Left ventricle myocardium inferior (tissue), 1 donor: ENCODE measurements around the gene XRN2. TPM values are rescaled to one million over a fixed set of nuclear protein-coding genes. Genes with fewer than 3 reads are reported as not detected.

Experiments used
- DNase-seq: peaks from one replicate; pipeline ENCODE4 v3.0.0-alpha.2; 2020
- H3K27ac ChIP-seq: fragments of 200-600 bp; replicated peaks from 2 replicates; pipeline ENCODE4 v1.8.0; 2021
- H3K27me3 ChIP-seq: fragments of 200-600 bp; 2 replicates; pipeline ENCODE4 v1.8.0; 2021; ENCODE audit warnings: low read depth
- H3K36me3 ChIP-seq: fragments of 200-600 bp; 2 replicates; pipeline ENCODE4 v1.8.0; 2021
- H3K4me1 ChIP-seq: fragments of 200-600 bp; 2 replicates; pipeline ENCODE4 v1.8.0; 2021
- H3K4me3 ChIP-seq: fragments of 200-600 bp; 2 replicates; pipeline ENCODE4 v1.8.0; 2021; ENCODE audit warnings: mild to moderate bottlenecking, moderate library complexity
- H3K9me3 ChIP-seq: fragments of 200-600 bp; replicated peaks from 2 replicates; pipeline ENCODE4 v1.8.0; 2021
- CTCF ChIP-seq: fragments of 200-600 bp; IDR thresholded peaks from 2 replicates; pipeline ENCODE4 v1.8.0; 2021; ENCODE audit warnings: antibody characterized with exemption, mild to moderate bottlenecking, borderline replicate concordance
- intact Hi-C: fragments of 100-400 bp; cut with micrococcal nuclease; formaldehyde crosslinking; loops from one replicate; pipeline ENCODE4 v1.11.0; 2022
- total RNA-seq: library from RNA; stranded (reverse); fragmentation: NEBNext Ultra II Directional; extraction: Animal tissue kit (Norgen Biotek cat#: 25700); gene quantifications from one replicate; pipeline ENCODE4 v1.2.1, GENCODE V29; 2021
- donor health status: DM: no; HTN: yes; CAD: no; lungs with severe emphysema.

XRN2 gene
- total RNA-seq, 1 donor from 2014 or later, result 33.7 TPM

GRCh38 chr20:21324126-21324525 is 21.0 kb downstream of the XRN2 start:
- Histone ChIP-seq H3K27me3 (no peaks in the 10 kb centered on the region), H3K27ac (peak overlapping the region; percentile 10), H3K4me1 (peaks cover 62% of the 10 kb centered on the region), H3K9me3 (peaks cover 27% of the 10 kb centered on the region), H3K4me3 (no peak overlapping the region), H3K36me3 (peaks cover 8% of the 10 kb centered on the region)
- DNase-seq, result no peak
- intact Hi-C loops, result no loop called here
- no peak for TF ChIP-seq CTCF

- no peak for TF ChIP-seq CTCF
- H3K27ac ChIP-seq, result peak overlapping the region; percentile 7
- peaks cover 17% of the 10 kb centered on the region for H3K9me3 ChIP-seq
- no peak for DNase-seq
- no peak overlapping the region for H3K4me3 ChIP-seq
- H3K27me3 ChIP-seq, result no peaks in the 10 kb centered on the region
- H3K36me3 ChIP-seq, result peaks cover 9% of the 10 kb centered on the region
- H3K4me1 ChIP-seq, result peaks cover 62% of the 10 kb centered on the region
- intact Hi-C loops, result no loop called here
These were observed 22.2 kb downstream of the XRN2 start for GRCh38 chr20:21325296-21325695.

- DNase-seq, result no peak
- H3K27ac ChIP-seq, result peak overlapping the region; percentile 20
- no peaks in the 10 kb centered on the region for H3K27me3 ChIP-seq
- no peak overlapping the region for H3K4me3 ChIP-seq
- TF ChIP-seq CTCF, result no peak
- peaks cover 62% of the 10 kb centered on the region for H3K4me1 ChIP-seq
- H3K9me3 ChIP-seq, result peaks cover 10% of the 10 kb centered on the region
- intact Hi-C loops, result no loop called here
- peaks cover 16% of the 10 kb centered on the region for H3K36me3 ChIP-seq
These were observed 23.6 kb downstream of the XRN2 start for GRCh38 chr20:21326700-21327099.

GRCh38 chr20:21336455-21337151 is 33.5 kb downstream of the XRN2 start:
- H3K36me3 ChIP-seq, result peaks cover 95% of the 10 kb centered on the region
- no peaks in the 10 kb centered on the region for H3K4me1 ChIP-seq
- no peaks in the 10 kb centered on the region for H3K27me3 ChIP-seq
- TF ChIP-seq CTCF, result no peak
- no peaks in the 10 kb centered on the region for H3K9me3 ChIP-seq
- H3K27ac ChIP-seq, result no peak overlapping the region
- DNase-seq, result no peak
- intact Hi-C loops, result no loop called here
- H3K4me3 ChIP-seq, result no peak overlapping the region

- peaks cover 84% of the 10 kb centered on the region for H3K36me3 ChIP-seq
- no peak overlapping the region for H3K4me3 ChIP-seq
- H3K4me1 ChIP-seq, result no peaks in the 10 kb centered on the region
- H3K27ac ChIP-seq, result no peak overlapping the region
- no peak for TF ChIP-seq CTCF
- no peaks in the 10 kb centered on the region for H3K27me3 ChIP-seq
- DNase-seq, result no peak
- intact Hi-C loops, result no loop called here
- no peaks in the 10 kb centered on the region for H3K9me3 ChIP-seq
These were observed 35.2 kb downstream of the XRN2 start for GRCh38 chr20:21338291-21338690.
